CD4-positive, alpha-beta T cell treated with Interleukin-10 for 1 hour (primary cell): ENCODE results near the gene FOXC1.

Experiments used
- DNase-seq: peaks from one replicate; pipeline ENCODE4 v3.0.0-alpha.2; 2020

The FOXC1 gene

DNA sequence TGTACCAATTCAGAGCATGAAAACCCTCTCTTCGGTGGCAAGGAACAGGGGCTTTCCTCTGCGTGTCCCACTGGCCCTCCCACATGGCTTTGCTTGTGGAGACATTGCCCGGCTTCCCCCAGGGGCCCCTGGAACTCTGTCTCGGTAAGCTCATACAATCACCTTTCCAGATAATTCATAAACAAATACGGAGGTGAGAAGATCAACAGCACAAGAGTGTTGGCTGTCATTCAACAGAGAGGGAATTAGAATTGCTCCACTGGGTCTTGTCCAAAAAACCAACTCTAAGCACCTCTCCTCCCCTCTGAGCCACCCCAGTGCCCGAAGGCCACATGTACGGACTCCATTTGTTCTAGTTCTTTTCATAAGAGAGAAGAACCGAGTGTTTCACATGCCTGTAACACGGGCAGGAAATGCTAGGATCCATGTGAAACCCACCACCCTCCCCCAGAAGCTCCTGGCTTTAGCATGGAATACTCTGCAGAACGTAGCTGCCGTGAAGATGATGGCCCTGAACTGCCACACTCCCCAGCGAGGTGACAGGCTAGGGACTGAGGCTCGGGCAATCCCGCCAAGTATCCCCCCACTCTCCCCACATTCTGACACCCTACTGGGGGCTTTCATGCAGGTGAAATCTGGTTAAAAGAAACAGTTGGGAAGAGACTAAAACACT is 24.6 kb upstream of the FOXC1 start:
- no peak for DNase-seq

DNA sequence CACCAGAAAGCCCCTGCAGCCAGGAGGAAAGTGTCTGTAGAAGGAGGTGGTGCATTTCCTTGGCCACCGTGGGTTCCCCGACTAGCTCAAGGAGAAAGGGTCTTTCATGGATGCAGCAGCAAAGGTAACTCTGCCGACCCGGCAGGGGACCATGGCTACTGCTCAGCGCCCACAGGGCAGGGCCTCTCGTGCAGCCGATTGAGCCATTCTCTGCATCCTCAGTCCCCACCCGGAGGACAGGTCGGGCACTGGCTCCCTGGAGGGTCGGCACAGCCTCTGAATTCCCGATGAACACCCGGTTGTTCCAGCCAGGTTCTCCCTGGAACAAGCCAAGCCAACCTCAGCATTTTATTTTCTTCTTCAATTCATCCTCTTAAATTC is 24.1 kb upstream of the FOXC1 start:
- DNase-seq: no peak

DNA sequence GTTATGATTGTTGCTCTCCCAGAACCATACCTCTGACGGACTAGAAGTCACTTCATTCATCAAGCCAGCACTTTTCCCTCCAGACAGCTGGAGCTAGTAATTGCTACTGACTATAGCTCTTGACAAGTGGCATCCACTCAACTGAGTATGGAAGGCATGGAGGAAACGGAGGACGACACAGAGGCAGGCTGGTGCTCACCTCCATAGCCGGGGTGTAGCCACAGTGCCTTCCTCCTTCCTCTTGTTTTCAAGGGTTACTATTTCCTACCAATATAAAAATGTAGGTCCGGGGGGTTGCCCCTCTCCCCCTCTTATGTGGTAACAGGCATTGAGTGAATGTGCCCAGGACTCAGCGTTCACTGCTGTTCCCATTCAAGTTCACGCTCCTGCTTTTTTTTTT is 23.5 kb upstream of the FOXC1 start:
- no peak for DNase-seq

DNA sequence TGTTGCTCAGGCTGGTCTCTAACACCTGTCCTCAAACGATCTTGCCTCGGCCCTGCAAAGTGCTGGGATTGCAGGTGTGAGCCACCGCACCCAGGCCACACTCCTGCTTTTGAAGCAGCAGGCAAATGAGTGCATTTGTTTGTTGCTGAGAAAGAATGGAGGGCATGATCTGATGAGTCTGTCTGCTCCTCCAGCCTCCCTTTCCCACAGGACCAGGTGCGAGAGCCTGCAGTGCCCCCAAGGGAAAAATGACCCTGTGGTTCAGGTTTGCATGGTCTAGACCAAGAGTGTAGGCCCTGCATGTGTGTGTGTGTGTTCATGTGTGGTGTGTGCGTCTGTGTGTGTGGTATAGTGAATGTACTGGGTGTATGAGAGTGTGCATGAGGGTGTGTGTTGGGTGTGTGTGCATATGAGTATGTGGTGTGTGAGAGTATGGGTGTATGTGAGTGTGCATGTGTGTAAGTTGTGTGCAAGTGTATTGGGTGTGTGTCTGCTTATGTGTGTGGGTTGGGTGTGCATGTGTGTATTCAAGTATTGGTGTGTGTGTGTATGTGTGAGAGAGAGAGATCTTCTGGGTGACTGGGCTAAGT is 22.8 kb upstream of the FOXC1 start:
- DNase-seq: no peak

DNA sequence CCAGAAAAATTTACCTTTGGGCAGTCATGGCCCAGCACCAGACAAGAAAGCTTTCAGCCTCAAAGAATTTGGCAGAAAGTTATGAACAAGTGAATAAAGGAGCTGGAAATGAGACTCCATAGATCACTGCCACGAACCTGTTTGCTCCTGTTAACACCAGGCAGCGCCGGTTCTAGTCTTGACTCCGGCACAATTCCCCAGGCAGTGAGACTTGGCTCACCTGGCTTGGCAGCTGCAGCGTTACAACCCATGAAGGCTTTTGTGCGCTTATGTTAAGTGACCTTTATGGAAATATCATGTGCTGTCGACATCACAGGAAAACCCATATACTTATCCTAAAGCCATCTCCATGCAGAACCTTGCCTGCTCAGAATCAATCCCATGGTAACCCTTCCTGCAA is 22.2 kb upstream of the FOXC1 start:
- no peak for DNase-seq

DNA sequence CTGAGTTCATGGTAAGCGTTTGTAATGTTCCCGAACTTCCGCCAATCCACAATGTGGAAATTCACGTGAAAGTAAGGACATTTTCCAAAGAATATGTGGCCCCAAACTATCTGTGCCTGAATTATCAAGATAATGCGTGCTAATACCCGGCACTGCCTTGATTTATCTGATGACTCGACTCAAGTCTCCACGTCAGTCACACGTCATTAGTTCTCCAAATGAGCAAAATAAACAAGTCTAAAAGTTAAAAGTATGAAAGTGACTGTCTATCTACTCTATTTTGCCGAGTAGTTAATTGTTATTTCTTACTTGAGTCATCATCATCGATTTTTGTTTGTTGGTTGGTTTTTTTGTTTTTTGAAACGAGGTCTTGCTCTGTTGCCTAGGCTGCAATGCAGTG is 21.7 kb upstream of the FOXC1 start:
- no peak for DNase-seq

DNA sequence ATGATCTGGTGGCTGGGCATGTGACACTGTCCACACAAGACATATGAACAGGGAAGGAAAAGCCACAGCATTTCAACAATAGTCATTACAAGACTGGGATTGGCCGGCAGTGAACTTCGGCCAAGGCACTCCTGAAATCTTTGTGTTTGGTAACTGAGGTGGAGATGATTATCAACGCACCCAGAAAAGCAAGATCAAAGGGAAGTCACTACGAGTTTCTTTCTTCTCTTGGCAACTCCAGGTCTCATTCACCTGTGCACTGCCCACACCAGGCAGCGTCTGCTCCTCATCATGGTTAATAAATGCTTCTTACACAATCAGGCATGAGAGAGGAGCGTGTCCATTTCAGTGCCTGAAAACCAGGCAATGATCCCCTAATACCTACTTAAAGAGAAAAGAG is 20.5 kb upstream of the FOXC1 start:
- no peak for DNase-seq

DNA sequence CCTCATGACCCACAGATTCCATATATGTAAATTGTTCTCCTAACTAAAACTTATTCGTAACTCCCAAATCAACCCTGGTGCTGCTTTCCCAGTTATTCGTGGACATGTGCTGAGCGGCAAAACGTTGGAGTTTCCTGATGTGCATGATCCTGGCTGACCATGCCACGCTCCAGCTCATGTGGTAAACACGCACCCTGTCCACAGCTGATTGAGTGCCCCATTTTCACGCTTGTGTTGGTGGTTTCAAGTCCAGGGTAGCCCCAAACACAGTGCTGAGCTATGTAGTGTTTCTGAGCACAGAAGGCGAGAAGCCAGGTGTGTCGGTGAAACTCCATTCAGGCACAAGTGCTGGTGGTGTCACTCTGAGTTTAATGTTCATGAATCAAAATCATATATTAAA is 19.1 kb upstream of the FOXC1 start:
- no peak for DNase-seq

DNA sequence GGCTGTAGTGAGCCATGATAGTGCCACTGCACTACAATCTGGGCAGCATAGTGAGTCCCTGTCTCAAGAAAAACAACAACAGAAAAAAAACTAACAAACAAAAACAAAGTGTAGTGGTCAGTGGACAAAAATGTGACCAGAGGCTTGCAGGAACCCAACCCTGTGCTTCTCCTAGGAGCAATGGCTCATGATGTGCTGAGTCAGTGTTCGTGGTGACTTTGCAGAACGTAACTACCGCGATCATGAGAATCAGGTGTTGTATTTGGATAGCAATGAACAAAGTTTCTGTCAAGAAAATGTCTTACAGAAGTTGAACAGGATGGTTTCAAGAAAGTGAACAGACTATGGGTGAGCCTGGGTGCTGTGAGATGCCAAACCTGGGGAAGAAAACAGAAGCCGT is 18.5 kb upstream of the FOXC1 start:
- no peak for DNase-seq

DNA sequence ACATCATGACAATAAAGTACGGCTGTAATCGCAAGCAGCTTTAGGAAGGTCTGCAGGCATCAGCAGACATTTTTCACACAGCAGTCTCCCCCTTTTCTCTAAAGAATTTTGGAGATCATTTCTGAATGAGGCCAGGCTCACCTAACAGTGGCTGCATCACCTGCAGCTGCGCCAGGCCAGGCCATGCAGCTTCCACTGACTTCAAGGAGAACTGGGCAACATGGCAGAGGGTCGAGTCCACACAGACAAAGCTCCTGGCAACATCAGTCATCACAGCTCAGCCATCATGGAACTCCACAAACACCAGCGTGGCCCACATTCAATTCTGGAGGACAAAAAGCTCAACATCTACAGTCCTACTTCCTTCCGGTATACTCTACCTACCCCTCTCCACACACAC is 17.8 kb upstream of the FOXC1 start:
- DNase-seq: no peak

DNA sequence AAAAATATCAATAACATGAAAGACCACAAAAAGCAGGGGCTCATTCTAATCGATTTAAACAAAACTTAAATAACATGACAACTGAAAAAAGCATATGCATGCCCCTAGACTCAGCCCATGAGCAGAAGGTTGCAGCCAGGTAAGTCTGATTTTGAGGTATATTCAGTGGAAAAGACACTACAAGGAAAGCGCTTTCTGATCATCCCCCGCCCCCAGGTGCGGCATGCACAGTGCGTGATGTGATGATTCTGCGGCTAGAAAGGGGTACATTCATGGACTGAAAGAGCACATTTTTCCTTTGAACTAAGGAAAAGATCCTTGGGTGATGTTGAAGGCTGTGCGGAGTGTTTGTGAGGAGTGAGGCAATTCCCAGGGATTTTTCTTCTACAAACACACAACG is 16.9 kb upstream of the FOXC1 start:
- no peak for DNase-seq

DNA sequence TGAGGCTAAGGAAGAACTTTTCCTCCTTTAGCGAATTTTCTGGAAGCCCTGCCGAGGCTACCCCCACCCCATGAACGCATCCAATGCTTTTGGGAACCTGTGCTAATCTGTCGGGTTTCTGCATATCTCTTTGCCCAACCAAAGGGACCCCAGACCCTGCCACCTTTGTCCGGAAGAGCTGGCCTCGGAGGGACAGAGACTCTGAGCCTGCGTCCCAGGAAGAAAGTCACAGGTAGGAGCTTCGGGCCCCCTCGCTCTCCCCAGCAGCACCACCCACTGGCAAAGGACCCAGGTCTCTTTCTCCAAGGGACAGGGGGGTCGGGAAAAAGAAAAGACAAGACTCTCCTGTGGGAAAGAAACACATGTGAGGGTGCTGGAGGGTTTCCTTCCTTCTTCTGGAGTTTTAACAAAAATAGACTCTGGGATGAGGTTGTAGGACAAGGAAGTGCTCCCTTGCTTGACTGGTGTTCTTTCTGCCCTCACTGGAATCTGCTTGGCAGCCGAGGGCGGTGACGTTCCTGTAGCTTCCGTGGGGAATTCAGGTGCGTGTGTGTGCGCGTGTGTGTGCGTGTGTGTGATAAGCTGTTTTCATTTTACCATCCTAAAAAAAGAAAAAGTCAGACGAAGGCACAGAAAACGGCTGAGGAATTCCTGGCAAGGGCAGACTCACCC is 16.3 kb upstream of the FOXC1 start:
- no peak for DNase-seq

DNA sequence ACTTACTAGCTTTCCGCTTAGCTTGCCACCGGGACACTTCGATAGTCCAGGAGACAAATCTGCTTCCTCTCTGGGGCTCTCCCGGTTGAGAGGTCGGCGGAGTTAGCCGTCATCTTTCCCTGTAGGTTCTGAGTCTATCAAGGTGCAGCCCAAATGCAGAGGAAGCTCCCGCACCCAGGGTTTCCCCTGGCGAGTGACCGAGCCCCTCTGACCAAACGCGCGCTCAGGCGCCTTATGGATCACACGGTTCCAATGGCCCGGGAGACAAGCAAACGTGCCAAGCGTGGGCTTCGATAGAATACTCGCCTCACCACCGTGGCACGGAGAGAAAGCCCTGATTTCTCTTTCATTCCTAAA is 15.8 kb upstream of the FOXC1 start:
- no peak for DNase-seq

DNA sequence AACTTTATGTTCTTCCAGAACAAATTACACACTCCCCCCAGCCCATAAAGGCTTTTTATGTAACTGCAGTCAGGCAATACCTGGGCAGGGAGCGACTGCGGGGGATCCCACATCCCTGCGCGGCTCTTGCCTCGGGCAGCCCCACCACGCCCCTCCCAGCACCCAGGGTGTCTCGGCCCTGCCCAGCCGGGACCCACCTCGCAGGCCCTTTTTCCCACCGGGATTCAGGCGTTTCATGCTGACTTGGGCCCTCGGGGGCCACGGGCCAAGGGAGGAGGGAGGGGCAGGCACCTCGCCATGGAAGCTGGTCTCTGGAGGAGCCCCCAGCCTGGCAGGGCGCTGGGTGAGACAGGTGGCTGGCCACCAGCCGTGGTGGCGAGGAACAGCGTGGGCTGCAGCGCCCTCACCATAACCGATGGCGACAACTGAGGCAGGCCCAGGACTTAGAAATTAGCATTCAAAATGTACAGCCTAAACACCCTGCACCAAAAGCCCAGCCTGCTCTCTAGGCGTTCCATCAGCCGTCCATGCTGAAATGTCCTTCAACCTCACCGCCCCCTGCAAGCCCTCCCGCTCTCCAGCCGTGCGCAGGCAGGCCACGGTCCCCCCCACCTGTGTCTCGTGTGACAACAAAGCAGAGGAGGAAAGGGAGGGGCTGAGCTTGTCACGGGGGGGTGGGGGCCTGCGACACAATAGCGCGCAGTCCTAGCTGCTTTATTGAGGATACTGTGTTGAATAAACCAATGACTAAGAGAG is 15.1 kb upstream of the FOXC1 start:
- no peak for DNase-seq

DNA sequence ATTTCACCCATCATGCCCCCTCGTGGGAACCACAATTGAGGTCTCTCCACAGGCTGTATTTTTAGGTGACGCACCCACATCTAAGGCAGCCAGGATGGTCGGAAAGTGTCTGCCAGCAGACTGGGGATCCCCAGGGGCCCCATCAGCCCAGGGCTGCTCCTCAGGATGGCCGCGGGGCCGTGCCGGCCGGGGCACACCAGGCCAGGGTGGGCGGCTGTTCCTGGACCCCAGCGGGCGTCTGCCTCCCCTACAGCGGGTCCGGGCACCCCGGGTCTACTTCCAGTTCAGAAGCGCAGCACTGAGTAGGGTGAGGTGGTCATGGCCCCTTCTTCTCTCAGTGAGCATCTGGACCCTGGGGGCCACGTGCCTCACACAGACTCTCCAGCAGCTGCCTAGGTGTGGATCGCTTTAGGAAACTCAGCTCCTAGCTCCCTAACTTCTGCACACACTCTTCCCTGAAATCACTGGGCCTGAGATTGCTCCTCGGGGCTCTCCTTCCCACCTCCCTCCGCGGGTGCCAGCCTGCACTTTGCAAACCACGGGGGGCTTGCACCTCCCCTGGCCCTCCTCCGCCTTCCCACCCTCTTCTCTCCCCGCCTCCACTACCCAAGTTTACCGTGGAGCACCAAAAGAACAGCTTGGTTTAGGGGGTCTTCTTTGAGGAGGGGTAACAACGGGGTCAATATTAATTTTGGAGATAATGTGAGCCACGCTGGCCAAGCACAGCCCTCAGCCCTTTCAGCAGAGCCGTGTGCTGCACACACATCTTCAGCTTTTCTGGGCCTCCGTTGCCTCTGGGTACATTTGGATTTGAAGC is 14.2 kb upstream of the FOXC1 start:
- DNase-seq: no peak

DNA sequence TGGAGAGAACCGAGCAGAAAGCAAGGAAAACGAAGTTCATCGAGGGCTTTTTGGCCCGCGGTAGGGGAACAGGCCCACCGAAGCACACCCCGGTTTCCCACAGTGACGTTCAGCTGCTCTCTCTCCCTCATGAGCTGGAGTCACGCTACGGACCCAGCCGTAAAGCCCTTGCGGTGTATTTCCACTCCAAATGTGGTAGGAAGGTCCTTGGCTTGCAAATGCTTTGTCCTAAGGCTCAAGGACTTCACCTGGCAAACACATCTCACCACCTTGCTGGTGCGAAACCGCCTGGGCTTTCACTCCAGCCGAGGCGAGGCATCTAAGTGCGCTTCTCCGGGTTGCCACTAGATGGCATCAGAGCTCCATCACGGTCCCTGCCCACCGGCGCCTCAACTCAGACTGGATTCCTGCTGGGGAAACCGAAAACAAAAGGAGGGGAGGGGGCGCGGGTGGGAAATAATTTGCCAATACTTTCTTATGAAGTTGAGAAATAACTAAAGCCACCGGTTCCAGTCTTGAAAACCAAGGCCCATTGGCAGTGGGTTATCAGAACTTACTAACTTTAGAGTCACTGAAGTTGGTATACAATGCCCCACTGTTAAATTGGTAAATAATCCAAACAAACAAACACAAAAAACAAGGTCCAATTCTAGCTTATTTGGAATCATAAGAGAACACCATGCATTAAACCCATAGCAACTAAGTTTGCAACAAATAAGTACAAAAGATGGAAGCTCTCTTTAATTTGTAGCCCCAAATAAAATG is 13.4 kb upstream of the FOXC1 start:
- DNase-seq: peak; percentile 68

DNA sequence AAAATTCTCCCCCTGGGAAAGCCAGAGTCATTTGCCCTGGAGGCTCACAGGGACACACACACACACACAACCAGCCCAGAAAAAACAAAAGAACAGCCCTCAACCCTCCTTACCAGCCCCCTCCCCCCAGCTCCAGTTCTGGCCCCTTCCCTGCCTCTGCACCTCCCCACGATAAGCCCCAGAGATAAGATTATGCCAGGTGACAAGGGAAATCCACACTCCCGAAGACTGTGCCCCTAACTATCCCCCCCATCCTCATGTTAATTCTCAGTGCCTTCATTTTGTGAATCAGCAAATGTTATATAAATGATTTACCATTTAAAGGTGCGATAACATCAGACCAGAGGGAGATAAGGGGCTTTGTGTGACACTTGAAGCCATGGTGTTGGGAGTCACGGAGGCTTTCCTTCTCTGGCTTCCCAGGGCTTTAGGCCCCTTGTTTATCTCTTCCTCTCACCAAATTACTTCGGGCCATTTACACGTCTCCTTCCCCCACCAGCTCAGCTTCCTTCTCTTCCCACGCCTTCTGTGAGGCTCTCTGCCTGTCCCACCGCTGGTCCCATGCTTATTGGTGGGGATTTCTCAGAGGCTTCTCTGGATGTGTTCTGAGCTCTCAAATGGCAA is 12.5 kb upstream of the FOXC1 start:
- DNase-seq: no peak

DNA sequence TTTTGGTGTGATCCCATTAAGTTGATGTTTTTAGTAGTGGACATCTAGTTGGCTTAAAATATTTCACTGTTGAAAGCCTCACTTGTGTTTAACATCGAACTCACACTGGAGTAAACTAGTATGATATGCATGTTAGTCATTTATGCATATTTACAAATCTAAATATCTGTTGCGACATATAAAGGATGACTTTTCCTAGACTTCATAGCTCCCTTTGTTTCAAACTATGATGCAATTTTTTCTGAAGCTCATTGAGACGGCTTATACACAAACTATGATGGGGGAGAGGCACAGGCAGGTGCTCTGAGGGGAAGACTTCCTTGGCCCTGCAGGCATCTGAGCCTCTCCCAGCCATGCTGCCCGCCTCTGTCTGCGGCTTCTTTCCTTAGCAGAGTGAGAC is 11.8 kb upstream of the FOXC1 start:
- no peak for DNase-seq

DNA sequence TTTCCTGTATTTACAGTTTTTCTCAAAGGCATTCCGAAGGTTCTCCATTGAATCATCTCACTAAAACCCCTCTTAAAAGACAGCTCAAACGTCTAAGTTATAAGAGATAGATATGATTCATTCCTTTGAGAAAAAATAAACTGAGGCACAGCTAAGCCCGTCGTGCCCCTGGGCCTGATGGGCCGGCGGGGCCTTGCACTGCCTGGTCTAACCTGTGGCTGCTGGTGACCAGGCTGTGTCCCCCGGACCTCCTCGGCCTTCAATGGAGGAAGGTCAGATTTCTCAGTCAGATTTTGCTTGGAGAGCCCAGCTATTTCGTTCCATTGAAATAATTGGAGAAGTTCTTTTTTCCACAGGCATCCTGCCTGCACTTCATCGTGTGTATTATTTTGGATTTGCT is 11.3 kb upstream of the FOXC1 start:
- DNase-seq: no peak

DNA sequence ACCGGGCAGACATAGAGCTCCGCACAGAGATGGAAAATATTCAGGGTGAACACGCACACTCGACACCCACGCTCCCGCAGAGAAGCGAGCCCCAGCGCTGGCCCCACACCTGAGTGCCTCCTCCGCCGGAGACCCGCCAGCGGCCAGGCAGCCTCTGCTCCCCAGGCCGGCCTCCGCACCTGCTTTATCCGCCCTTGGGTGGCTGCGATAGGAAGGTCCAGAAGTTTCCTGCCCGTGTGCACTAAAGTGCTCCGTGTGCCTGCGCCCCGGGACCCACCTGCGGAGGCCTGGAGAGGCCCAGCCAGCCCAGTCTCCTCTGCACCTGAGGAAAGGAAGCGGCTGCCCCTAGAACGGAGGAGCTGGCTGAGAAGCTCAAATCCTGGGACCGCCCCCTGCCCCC is 10.8 kb upstream of the FOXC1 start:
- no peak for DNase-seq

DNA sequence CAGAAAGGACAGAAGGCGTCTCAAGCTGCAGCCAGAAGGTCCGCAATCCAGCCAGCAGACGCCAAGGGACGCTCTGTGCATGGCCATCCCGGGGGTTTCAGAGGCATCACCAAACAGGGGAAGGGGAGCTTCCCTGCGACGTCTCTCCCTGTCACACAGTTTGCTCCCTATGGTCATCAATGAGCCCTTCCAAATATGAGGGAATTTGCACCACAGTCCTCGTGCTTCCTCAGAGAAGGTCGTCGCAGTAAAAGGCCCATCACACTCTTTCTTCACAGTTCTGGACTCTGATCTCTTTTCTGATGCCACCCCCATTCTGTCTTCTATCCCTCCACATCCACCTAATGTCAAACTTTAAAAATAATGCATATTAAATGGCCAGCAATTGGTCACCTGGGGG is 10.2 kb upstream of the FOXC1 start:
- DNase-seq: no peak
